WTC11 (cell line): Measurements from ENCODE around the gene CHAT.

ENCODE experiments used
- CREB1 ChIP-seq: sonication (generic); formaldehyde crosslinking; IDR thresholded peaks from 2 replicates; pipeline ENCODE4 v1.8.0; 2023; ENCODE audit warnings: mild to moderate bottlenecking, missing genetic modification reagents
- CTCF ChIP-seq: fragments of 200-600 bp; IDR thresholded peaks from 2 replicates; pipeline ENCODE4 v1.8.0; 2022; ENCODE audit warnings: antibody characterized with exemption
- MAX ChIP-seq: sonication (generic); formaldehyde crosslinking; IDR thresholded peaks from 2 replicates; pipeline ENCODE4 v1.8.0; 2022; ENCODE audit warnings: mild to moderate bottlenecking, missing genetic modification reagents
- NR1H2 ChIP-seq: sonication (generic); formaldehyde crosslinking; IDR thresholded peaks from 2 replicates; pipeline ENCODE4 v1.9.0; 2021; ENCODE audit warnings: mild to moderate bottlenecking, moderate library complexity, missing genetic modification reagents
- USF1 ChIP-seq: sonication (generic); formaldehyde crosslinking; IDR thresholded peaks from 2 replicates; pipeline ENCODE4 v1.8.0; 2022; ENCODE audit warnings: mild to moderate bottlenecking, missing genetic modification reagents
- ZNF121 ChIP-seq: sonication (generic); formaldehyde crosslinking; IDR thresholded peaks from 2 replicates; pipeline ENCODE4 v1.8.0; 2023; ENCODE audit warnings: missing genetic modification reagents
- ZNF416 ChIP-seq: fragments of 250-450 bp; sonication (Bioruptor Pico); IDR thresholded peaks from 2 replicates; pipeline ENCODE4 v1.9.0; 2021; ENCODE audit warnings: mild to moderate bottlenecking, inconsistent platforms
- ZNF512 ChIP-seq: sonication (generic); formaldehyde crosslinking; IDR thresholded peaks from 2 replicates; pipeline ENCODE4 v1.8.1; 2022; ENCODE audit warnings: missing genetic modification reagents, borderline replicate concordance
- TF ChIP-seq, protein P1 (sequence below): sonication (generic); formaldehyde crosslinking; IDR thresholded peaks from 2 replicates; pipeline ENCODE4 v1.8.0; 2023; ENCODE audit warnings: mild to moderate bottlenecking, missing genetic modification reagents
- TF ChIP-seq, protein P2 (sequence below): sonication (generic); formaldehyde crosslinking; IDR thresholded peaks from 2 replicates; pipeline ENCODE4 v1.8.0; 2022; ENCODE audit warnings: missing genetic modification reagents
- TF ChIP-seq, protein P3 (sequence below): sonication (generic); formaldehyde crosslinking; conservative IDR thresholded peaks from 2 replicates; pipeline ENCODE4 v1.8.1; 2022; ENCODE audit warnings: mild to moderate bottlenecking, missing genetic modification reagents
- TF ChIP-seq, protein P4 (sequence below): sonication (generic); formaldehyde crosslinking; IDR thresholded peaks from 2 replicates; pipeline ENCODE4 v1.8.1; 2022; ENCODE audit warnings: mild to moderate bottlenecking, moderate library complexity, missing genetic modification reagents
- TF ChIP-seq, protein P5 (sequence below): fragments of 250-450 bp; sonication (Bioruptor Pico); IDR thresholded peaks from 2 replicates; pipeline ENCODE4 v1.9.0; 2021; ENCODE audit warnings: mild to moderate bottlenecking, borderline replicate concordance

GRCh38 chr10:49613165-49613881 is 514 bp upstream of the CHAT start:
- TF ChIP-seq NR1H2 (CRISPR knock-in tag): no peak
- TF ChIP-seq MAX (CRISPR knock-in tag): no peak
- no peak for TF ChIP-seq CREB1 (CRISPR knock-in tag)
- no peak for TF ChIP-seq ZNF121 (CRISPR knock-in tag)
- TF ChIP-seq, protein P1, sequence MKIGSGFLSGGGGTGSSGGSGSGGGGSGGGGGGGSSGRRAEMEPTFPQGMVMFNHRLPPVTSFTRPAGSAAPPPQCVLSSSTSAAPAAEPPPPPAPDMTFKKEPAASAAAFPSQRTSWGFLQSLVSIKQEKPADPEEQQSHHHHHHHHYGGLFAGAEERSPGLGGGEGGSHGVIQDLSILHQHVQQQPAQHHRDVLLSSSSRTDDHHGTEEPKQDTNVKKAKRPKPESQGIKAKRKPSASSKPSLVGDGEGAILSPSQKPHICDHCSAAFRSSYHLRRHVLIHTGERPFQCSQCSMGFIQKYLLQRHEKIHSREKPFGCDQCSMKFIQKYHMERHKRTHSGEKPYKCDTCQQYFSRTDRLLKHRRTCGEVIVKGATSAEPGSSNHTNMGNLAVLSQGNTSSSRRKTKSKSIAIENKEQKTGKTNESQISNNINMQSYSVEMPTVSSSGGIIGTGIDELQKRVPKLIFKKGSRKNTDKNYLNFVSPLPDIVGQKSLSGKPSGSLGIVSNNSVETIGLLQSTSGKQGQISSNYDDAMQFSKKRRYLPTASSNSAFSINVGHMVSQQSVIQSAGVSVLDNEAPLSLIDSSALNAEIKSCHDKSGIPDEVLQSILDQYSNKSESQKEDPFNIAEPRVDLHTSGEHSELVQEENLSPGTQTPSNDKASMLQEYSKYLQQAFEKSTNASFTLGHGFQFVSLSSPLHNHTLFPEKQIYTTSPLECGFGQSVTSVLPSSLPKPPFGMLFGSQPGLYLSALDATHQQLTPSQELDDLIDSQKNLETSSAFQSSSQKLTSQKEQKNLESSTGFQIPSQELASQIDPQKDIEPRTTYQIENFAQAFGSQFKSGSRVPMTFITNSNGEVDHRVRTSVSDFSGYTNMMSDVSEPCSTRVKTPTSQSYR (CRISPR knock-in tag): no peak
- TF ChIP-seq, protein P2, sequence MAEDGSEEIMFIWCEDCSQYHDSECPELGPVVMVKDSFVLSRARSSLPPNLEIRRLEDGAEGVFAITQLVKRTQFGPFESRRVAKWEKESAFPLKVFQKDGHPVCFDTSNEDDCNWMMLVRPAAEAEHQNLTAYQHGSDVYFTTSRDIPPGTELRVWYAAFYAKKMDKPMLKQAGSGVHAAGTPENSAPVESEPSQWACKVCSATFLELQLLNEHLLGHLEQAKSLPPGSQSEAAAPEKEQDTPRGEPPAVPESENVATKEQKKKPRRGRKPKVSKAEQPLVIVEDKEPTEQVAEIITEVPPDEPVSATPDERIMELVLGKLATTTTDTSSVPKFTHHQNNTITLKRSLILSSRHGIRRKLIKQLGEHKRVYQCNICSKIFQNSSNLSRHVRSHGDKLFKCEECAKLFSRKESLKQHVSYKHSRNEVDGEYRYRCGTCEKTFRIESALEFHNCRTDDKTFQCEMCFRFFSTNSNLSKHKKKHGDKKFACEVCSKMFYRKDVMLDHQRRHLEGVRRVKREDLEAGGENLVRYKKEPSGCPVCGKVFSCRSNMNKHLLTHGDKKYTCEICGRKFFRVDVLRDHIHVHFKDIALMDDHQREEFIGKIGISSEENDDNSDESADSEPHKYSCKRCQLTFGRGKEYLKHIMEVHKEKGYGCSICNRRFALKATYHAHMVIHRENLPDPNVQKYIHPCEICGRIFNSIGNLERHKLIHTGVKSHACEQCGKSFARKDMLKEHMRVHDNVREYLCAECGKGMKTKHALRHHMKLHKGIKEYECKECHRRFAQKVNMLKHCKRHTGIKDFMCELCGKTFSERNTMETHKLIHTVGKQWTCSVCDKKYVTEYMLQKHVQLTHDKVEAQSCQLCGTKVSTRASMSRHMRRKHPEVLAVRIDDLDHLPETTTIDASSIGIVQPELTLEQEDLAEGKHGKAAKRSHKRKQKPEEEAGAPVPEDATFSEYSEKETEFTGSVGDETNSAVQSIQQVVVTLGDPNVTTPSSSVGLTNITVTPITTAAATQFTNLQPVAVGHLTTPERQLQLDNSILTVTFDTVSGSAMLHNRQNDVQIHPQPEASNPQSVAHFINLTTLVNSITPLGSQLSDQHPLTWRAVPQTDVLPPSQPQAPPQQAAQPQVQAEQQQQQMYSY (CRISPR knock-in tag): no peak
- TF ChIP-seq ZNF512: no peak
- TF ChIP-seq CTCF: no peak
- TF ChIP-seq, protein P3, sequence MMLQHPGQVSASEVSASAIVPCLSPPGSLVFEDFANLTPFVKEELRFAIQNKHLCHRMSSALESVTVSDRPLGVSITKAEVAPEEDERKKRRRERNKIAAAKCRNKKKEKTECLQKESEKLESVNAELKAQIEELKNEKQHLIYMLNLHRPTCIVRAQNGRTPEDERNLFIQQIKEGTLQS (CRISPR knock-in tag): no peak
- no peak for TF ChIP-seq USF1 (CRISPR knock-in tag)
- no peak for TF ChIP-seq ZNF416 (CRISPR knock-in tag)
- TF ChIP-seq, protein P4, sequence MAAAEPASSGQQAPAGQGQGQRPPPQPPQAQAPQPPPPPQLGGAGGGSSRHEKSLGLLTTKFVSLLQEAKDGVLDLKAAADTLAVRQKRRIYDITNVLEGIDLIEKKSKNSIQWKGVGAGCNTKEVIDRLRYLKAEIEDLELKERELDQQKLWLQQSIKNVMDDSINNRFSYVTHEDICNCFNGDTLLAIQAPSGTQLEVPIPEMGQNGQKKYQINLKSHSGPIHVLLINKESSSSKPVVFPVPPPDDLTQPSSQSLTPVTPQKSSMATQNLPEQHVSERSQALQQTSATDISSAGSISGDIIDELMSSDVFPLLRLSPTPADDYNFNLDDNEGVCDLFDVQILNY (CRISPR knock-in tag): no peak
- TF ChIP-seq, protein P5, sequence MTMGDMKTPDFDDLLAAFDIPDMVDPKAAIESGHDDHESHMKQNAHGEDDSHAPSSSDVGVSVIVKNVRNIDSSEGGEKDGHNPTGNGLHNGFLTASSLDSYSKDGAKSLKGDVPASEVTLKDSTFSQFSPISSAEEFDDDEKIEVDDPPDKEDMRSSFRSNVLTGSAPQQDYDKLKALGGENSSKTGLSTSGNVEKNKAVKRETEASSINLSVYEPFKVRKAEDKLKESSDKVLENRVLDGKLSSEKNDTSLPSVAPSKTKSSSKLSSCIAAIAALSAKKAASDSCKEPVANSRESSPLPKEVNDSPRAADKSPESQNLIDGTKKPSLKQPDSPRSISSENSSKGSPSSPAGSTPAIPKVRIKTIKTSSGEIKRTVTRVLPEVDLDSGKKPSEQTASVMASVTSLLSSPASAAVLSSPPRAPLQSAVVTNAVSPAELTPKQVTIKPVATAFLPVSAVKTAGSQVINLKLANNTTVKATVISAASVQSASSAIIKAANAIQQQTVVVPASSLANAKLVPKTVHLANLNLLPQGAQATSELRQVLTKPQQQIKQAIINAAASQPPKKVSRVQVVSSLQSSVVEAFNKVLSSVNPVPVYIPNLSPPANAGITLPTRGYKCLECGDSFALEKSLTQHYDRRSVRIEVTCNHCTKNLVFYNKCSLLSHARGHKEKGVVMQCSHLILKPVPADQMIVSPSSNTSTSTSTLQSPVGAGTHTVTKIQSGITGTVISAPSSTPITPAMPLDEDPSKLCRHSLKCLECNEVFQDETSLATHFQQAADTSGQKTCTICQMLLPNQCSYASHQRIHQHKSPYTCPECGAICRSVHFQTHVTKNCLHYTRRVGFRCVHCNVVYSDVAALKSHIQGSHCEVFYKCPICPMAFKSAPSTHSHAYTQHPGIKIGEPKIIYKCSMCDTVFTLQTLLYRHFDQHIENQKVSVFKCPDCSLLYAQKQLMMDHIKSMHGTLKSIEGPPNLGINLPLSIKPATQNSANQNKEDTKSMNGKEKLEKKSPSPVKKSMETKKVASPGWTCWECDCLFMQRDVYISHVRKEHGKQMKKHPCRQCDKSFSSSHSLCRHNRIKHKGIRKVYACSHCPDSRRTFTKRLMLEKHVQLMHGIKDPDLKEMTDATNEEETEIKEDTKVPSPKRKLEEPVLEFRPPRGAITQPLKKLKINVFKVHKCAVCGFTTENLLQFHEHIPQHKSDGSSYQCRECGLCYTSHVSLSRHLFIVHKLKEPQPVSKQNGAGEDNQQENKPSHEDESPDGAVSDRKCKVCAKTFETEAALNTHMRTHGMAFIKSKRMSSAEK (CRISPR knock-in tag): no peak
